GM18499 (cell line): ENCODE results near the gene PSTK.

Source experiments
- ATAC-seq: cut with Tn5 transposase; IDR thresholded peaks from one replicate; pipeline ENCODE4 v1.9.1; 2021; ENCODE audit warnings: moderate number of reproducible peaks; ENCODE audit not compliant: insufficient read depth, unreplicated experiment

PSTK gene

GRCh38 chr10:122988501-122988900, 8.3 kb downstream of the PSTK start:
- no peak for ATAC-seq

DNA sequence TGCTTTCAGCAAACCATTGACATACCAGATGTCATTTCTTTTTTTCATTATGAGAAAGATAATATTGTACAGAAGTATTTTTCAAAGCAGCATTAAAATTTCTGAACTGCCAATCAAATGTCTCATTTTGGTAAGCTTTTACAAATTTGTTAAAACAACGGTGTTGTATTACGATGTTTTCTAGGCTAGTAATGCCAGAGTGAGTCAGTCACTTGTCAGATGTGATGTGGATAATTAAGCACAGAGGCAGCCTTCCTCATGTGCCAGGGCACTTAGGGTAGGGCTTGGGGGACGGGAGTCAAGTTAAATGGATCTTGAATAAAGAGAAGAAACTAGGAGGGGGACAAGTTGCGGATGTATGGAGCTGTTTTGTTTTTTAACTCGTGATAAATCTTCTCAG, 10.1 kb downstream of the PSTK start:
- ATAC-seq = no peak

DNA sequence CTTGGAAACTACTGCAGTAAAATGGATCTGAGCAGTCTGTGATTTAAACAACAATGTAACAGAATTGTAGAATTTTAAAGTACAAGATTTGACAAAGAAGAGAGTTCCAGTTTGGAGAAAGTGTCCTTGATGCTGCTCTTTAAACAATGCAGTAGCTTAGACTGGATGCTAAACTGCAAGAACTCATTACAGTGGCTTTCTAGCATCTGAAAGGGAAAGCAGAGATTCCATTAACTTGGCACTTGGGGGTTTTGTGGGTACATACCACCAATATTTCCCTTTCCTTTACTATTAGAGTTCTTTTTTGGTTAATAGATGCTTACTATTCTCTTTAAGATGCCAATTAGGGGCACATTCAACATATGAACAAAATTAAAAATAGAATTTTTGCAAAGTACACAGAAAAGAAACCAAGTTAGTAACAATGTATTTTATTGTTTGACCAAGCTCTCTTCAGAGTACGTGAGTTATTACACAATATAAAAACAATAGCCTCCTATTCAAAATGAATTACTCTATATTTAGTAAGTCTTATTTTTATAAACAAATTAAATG, 11.9 kb downstream of the PSTK start:
- ATAC-seq = no peak

DNA sequence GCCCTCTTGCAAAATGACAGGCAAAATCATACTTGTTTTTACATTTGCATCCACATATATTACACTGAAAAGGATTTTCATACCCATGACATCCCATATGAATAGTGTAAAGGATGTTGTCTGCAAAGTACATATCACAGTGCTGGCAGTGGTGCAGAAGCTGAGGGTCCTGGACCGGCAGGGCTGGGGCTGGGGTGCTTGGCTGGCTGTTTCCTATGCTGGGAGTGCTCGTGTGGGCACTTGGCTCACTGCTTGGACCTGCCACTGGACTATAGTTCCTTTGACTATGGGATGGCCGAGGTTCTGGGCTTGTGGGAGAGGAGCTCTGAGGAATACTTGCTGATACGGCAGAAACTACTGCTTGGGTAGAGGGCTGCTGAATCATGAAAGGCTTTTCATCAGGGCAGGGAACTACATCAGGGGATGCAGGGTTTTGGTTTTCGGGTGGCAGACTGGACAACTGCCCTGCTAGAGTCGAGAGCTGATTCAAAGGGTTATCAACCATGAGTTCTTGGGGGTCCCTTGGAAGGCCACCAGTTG, 13.7 kb downstream of the PSTK start:
- no peak for ATAC-seq

GRCh38 chr10:122995936-122996335, 15.7 kb downstream of the PSTK start:
- ATAC-seq = no peak

DNA sequence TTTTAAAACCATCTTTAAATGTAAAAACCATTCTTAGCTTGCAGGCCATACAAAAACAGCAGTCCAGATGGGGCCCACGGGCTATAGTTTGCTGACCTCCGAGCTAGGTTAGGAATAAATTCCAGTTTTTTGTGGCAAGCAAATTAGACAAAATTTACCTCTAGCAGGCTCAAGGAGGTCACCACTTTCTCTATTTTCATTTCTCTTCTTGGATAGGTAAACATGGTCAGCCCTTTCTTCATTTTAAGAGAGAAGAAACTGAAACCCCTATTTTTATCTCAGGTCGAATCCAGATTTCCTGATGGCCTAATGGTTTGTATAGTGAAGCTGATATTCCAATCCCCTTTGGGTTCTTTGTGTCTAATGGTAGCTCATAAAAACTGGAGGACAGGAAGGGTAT, 17.7 kb downstream of the PSTK start:
- no peak for ATAC-seq

GRCh38 chr10:122998360-122998917, 18.2 kb downstream of the PSTK start:
- no peak for ATAC-seq

DNA sequence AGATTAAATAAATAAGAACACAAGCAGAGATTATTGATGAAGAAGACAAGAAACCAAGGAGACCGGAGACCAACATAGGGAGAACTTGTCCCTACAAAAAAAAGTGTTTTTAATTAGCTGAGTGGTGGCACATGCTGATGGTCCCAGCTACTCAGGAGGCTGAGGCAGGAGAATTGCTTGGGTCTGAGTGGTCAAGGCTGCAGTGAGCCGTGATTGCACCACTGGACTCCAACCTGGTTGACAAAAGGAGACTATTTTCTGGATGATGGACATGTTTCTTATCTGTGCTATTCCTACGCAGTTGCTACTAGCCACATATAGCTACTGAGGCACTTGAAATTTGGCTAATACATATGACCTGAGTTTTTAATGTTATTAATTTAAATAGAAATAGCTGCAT, 18.7 kb downstream of the PSTK start:
- no peak for ATAC-seq

- no peak for ATAC-seq
Measured at GRCh38 chr10:122999347-122999746, 19.1 kb downstream of the PSTK start.

DNA sequence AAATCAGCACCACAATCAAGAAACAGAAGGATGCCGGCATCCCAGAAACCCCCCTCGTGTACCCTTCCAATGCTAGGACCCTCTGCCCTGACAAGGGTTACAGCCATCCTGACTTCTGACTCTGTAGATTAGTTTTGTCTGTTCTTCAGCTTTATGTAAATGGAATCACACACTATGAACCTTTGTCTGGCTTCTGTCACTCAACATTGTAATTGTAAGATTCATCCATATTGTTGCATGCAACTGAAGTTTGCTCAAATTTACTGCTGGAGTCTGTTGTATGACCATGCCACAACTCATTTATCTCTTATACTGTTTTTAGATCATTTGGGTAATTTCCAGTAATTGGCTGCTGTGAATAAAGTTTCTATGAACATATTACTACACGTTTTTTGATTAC, 20.0 kb downstream of the PSTK start:
- no peak for ATAC-seq

- ATAC-seq = no peak
Measured at GRCh38 chr10:123001370-123001769, 21.2 kb downstream of the PSTK start.

DNA sequence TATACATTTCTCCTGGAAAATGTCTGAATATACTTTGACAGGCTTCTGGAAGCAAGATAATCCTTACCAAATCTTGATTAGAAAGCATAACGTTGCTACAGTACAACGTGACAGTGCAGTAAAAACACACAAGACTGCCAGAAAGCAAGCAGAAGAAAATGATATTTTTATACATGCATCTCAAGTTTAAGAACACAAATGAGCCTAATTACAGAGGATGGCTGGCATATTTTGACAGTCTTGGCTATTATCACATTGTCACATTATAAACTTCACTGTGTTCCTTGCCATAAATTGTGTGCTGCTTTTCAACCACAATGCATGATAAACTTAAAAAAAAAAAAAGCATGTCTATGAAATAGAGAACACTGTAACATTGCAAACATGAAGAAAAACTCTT, 24.1 kb downstream of the PSTK start:
- ATAC-seq = no peak

DNA sequence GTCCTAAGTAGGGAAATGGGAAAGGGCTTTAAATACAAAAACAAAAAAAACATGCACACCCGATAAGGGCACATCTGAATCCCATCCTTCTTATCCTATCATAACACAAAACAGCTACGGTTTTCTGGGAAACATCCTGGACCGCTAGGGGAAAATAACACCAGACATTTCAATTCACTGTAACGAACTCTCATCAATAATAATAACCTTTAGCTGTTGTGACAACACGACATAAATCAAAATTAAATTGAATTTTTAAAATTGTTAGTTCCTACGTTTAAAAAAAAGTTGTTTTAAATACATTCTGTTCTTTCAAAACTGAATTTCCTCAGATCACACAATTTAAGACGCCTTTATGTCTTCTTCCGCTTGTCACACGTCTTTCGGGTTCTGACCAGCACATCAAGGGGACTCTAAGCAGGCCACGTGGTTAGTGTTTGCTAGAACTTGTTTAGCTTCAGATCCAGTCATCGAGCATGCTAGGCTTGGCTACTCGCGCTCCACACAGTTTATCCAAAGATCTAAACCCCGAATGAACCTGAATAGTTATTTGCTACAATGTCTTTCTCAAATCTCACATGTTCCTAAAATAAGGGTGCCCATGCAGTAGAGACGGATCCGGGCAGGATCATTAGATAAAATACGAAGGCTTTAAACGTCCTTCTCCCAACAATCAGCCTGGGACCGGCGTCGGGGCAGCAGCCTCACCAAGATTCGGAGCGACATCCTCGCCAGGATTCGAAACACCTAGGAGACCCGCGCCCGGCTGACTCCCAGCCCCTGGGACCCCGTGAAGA, 27.6 kb downstream of the PSTK start:
- no peak for ATAC-seq

- ATAC-seq = peak; percentile 80
Measured at GRCh38 chr10:123008355-123009104, 28.3 kb downstream of the PSTK start, which contains the start of the genes ACADSB and IKZF5. ACADSB (plus strand) TSS chr10:123009006; CDS start chr10:123009030, 24 bp downstream. IKZF5 (minus strand) TSS chr10:123008795; CDS start chr10:122998625, 10,170 bp downstream.

GRCh38 chr10:123009105-123009820, 29.1 kb downstream of the PSTK start:
- no peak for ATAC-seq

DNA sequence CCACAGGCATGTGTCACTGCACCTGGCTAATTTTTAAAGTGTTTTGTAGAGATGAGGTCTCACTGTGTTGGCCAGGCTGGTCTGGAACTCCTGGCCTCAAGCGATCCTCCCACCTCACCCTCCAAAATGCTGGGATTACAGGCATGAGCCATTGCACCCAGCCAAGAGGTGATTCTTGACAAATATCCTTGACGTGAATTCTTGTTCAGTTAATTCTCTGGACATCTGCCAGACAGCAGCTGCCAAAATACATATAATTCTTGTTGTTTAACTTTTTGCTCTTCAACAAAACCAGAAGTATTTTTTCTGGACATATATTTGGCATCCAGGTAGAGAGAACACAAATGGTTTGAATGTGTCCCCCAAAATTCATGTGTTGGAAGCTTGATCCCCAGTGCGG, 31.8 kb downstream of the PSTK start:
- no peak for ATAC-seq

- ATAC-seq = no peak
Measured at GRCh38 chr10:123013456-123014419, 33.5 kb downstream of the PSTK start.

GRCh38 chr10:123014772-123015171, 34.6 kb downstream of the PSTK start:
- no peak for ATAC-seq

- ATAC-seq = no peak
Measured at GRCh38 chr10:123016228-123016627, 36.0 kb downstream of the PSTK start.
